ENCODE results near the gene TRIO. TPM values are rescaled to one million over a fixed set of nuclear protein-coding genes. Genes with fewer than 3 reads are reported as not detected.

The TRIO gene
- total and polyA plus RNA-seq, 2 of the 8 experiments (the other 6 are each of a cell fraction or from before 2014, with no cell fraction given) = 35.1 to 69.1 TPM

GRCh38 chr5:14442536-14442935 is 299.4 kb downstream of the TRIO start:
- Histone ChIP-seq H2BK120ac (replicated peaks; ENCODE audit: low read depth, low read length) (no peak overlapping the region), H3K27ac (ENCODE audit: low read depth, low read length) (no peak overlapping the region), H3K18ac (ENCODE audit: extremely low read depth, low read length) (no peak overlapping the region), H3K23ac (ENCODE audit: insufficient read length) (no peak overlapping the region), H3K4me2 (ENCODE audit: insufficient read depth in 1 of 2, low read depth in 2 of 2, low read length in 2 of 2) (no peak overlapping the region), H4K91ac (replicated peaks; ENCODE audit: insufficient read length, low read length) (no peak overlapping the region), H2AFZ (ENCODE audit: low read length) (no peak overlapping the region), H2AK5ac (ENCODE audit: low read depth, low read length) (no peak overlapping the region), H3K4me3 (ENCODE audit: extremely low read depth in 1 of 4, insufficient read depth in 2 of 4, low read depth in 3 of 4, low read length in 4 of 4) (no peak overlapping the region), H3K14ac (ENCODE audit: insufficient read length) (no peak overlapping the region), H3K9me3 (ENCODE audit: insufficient read depth in 2 of 2, low read depth in 1 of 2, low read length in 1 of 2) (no peaks in the 10 kb centered on the region), H2BK15ac (ENCODE audit: low read length) (no peak overlapping the region), H3K4me1 (replicated peaks in 1 of 4; ENCODE audit: control insufficient read depth in 3 of 4, insufficient read depth in 4 of 4, low read length in 3 of 4) (peaks cover 0 to 11% (median 3%) of the 10 kb centered on the region in 4 experiments; a peak in 5 of 7 replicates), H3K23me2 (ENCODE audit: low read depth, low read length) (no peaks in the 10 kb centered on the region), H2BK12ac (ENCODE audit: low read depth, low read length) (no peak overlapping the region), H3K56ac (replicated peaks; ENCODE audit: insufficient read length, low read depth, low read length) (no peak overlapping the region), H4K5ac (ENCODE audit: insufficient read length, low read depth, low read length) (no peak overlapping the region), H3K4ac (replicated peaks; ENCODE audit: insufficient read length, low read depth, low read length) (no peak overlapping the region), H3K9ac (replicated peaks in 1 of 4; ENCODE audit: extremely low read depth in 1 of 4, low read depth in 3 of 4, low read length in 3 of 4) (no peak overlapping the region), H3K27me3 (replicated peaks in 1 of 4; ENCODE audit: control insufficient read depth in 3 of 4, extremely low read depth in 1 of 4, insufficient read depth in 3 of 4, low read length in 3 of 4) (no peaks in the 10 kb centered on the region), H2BK5ac (ENCODE audit: low read depth, low read length) (no peak overlapping the region), H2BK20ac (ENCODE audit: low read length) (no peak overlapping the region), H3K79me1 (ENCODE audit: low read depth, low read length) (peaks cover 2% of the 10 kb centered on the region; the same call in 1 of the 2 replicates), H3K36me3 (ENCODE audit: control insufficient read depth in 2 of 4, insufficient read depth in 4 of 4, low read length in 3 of 4) (no peaks in the 10 kb centered on the region), H4K20me1 (replicated peaks in 1 of 2; ENCODE audit: control insufficient read depth in 1 of 2, insufficient read depth in 2 of 2, low read length in 2 of 2) (no peaks in the 10 kb centered on the region), H4K8ac (ENCODE audit: extremely low read depth, insufficient read depth, low read length) (no peak overlapping the region), H3K79me2 (ENCODE audit: control insufficient read depth in 1 of 2, insufficient read depth in 2 of 2, low read length in 2 of 2) (no peaks in the 10 kb centered on the region)
- no peak for FAIRE-seq
- ChIA-PET CTCF (ENCODE audit: partially characterized antibody) (interaction anchor here (1.0 to 1.5 kb wide), 4 partner anchors 13 to 116 kb away, joined by 3 to 4 read pairs (median 3); no protein-coding TSS in a partner anchor), POLR2A (ENCODE audit: partially characterized antibody) (no interaction called here)
- TF ChIP-seq E2F6 (IDR thresholded peaks at IDR 0.05) = no peak
- TF ChIP-seq CEBPB (IDR thresholded peaks at IDR 0.05; ENCODE audit: low read depth, low read length) = no peak
- no peak for TF ChIP-seq TAF1 (IDR thresholded peaks at IDR 0.05; ENCODE audit: low read depth, low read length)
- TF ChIP-seq GTF2F1 (IDR thresholded peaks at IDR 0.05; ENCODE audit: borderline replicate concordance, low read depth, low read length) = no peak
- no peak for TF ChIP-seq CBX8 (IDR thresholded peaks at IDR 0.05; ENCODE audit: borderline replicate concordance, low read depth, low read length)
- no peak for TF ChIP-seq TBP (IDR thresholded peaks at IDR 0.05; ENCODE audit: low read depth, low read length)
- no peak for TF ChIP-seq USF2 (IDR thresholded peaks at IDR 0.05; ENCODE audit: low read length)
- no peak for TF ChIP-seq KDM5A (IDR thresholded peaks at IDR 0.05; ENCODE audit: low read length)
- no peak for TF ChIP-seq CHD1 (IDR thresholded peaks at IDR 0.05; ENCODE audit: low read depth, low read length)
- TF ChIP-seq BCL11A (IDR thresholded peaks at IDR 0.05; ENCODE audit: low read depth in 2 of 2, low read length in 2 of 2) = no peak
- no peak for TF ChIP-seq RNF2 (IDR thresholded peaks at IDR 0.05; ENCODE audit: borderline replicate concordance, low read depth, low read length, missing control alignments, poor library complexity, severe bottlenecking)
- TF ChIP-seq SP4 (IDR thresholded peaks at IDR 0.05; ENCODE audit: low read length) = no peak
- TF ChIP-seq SP1 (IDR thresholded peaks at IDR 0.05; ENCODE audit: low read depth, low read length) = no peak
- TF ChIP-seq POLR2A (IDR thresholded peaks at IDR 0.05; ENCODE audit: control extremely low read depth in 1 of 2, low read depth in 2 of 2, low read length in 2 of 2) = no peak
- WGBS, 2 experiments (ENCODE audit: extremely low coverage in 1 of 2, insufficient coverage in 1 of 2, insufficient read length in 1 of 2, insufficient replicate concordance in 2 of 2, low coverage in 1 of 2, low lambda C conversion rate in 2 of 2, missing lambda C conversion rate in 1 of 2) = 90% methylated on average over 5 of the region's 5 CpGs; no CpG with 5 or more reads in 1 of the 2 experiments
- DNase-seq (ENCODE audit: low read depth in 1 of 2, low spot score in 2 of 2) = no peak
